Activated CD8-positive, alpha-beta T cell treated with anti-CD3 and anti-CD28 coated beads, Interleukin-2, amount 10 ng/mL, durations not matched to agents 7 days and 5 days (primary cell): ENCODE data around the gene PHRF1. TPM values are rescaled to one million over a fixed set of nuclear protein-coding genes. Genes with fewer than 3 reads are reported as not detected.

Experiments used
- ATAC-seq: fragments of 150-1000 bp; cut with Tn5 transposase; one replicate; pipeline ENCODE4 v1.10.0; 2021; ENCODE audit warnings: moderate library complexity
- CTCF ChIA-PET: fragments of 350-600 bp; sonication (Branson Sonifier 250); formaldehyde crosslinking; loops from one replicate; lab custom pipeline; 2021; ENCODE audit warnings: antibody characterized with exemption; lab: Charles Lee
- POLR2A ChIA-PET: fragments of 350-600 bp; sonication (Branson Sonifier 250); formaldehyde crosslinking; loops from one replicate; lab custom pipeline; 2021; ENCODE audit warnings: antibody characterized with exemption; lab: Charles Lee
- DNase-seq: peaks from one replicate; pipeline ENCODE4 v3.0.0-alpha.2; 2020
- H3K27ac Mint-ChIP-seq: one replicate; pipeline ENCODE4 v1.8.0; 2021; ENCODE audit warnings: mild to moderate bottlenecking, mixed read lengths
- H3K27me3 Mint-ChIP-seq: one replicate; pipeline ENCODE4 v1.8.0; 2021; ENCODE audit warnings: low read depth, mixed read lengths
- H3K36me3 Mint-ChIP-seq: one replicate; pipeline ENCODE4 v1.8.0; 2021; ENCODE audit warnings: low read depth, mixed read lengths
- H3K4me1 Mint-ChIP-seq: one replicate; pipeline ENCODE4 v1.8.0; 2021; ENCODE audit warnings: low read depth, mixed read lengths
- H3K4me3 Mint-ChIP-seq: one replicate; pipeline ENCODE4 v1.8.0; 2021; ENCODE audit warnings: mild to moderate bottlenecking, mixed read lengths
- H3K9me3 Mint-ChIP-seq: one replicate; pipeline ENCODE4 v1.8.0; 2022; ENCODE audit warnings: mixed read lengths; ENCODE audit not compliant: insufficient read depth
- total RNA-seq, 2 experiments: library from RNA; stranded (reverse); gene quantifications; one replicate each; pipeline ENCODE4 v1.2.3, GENCODE V29; 2021

Gene PHRF1
- total RNA-seq, 2 experiments from 2014 or later: 53.7 to 58.1 TPM

DNA sequence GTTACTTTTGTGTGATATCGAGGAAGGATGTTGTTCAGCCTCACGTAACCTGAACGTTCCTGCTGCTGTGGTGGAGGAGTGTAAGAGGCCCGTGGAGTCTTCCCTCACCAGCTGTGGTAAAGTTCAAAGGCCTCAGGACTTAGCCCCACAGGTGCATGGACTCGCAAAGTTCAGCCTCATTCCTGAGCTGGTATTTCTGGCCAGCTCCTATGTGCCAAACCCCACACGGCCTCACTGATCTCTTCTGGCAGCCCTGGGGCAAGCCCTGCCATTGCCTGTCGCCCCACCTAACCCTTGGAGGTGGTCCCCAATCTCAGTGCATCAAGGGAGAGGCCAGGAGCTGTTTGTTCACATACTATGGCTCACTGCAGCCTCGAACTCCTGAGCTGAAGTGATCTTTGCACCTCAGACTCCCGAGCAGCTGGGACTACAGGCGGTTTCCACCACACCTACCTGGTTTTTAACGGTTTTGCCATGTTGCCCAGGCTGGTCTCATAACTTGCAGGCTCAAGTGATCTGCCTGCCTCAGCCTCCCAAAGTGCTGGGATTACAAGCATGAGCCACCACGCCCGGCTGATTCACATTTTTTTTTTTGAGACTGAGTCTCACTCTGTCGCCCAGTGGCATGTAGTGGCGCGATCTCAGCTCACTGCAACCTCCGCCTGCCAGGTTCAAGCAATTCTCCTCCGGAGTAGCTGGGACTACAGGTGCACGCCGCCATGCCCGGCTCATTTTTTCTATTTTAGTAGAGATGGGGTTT lies 2.2 kb downstream of the PHRF1 start:
- H3K36me3 Mint-ChIP-seq: peaks cover 35% of the 10 kb centered on the region
- ATAC-seq: no peak

DNA sequence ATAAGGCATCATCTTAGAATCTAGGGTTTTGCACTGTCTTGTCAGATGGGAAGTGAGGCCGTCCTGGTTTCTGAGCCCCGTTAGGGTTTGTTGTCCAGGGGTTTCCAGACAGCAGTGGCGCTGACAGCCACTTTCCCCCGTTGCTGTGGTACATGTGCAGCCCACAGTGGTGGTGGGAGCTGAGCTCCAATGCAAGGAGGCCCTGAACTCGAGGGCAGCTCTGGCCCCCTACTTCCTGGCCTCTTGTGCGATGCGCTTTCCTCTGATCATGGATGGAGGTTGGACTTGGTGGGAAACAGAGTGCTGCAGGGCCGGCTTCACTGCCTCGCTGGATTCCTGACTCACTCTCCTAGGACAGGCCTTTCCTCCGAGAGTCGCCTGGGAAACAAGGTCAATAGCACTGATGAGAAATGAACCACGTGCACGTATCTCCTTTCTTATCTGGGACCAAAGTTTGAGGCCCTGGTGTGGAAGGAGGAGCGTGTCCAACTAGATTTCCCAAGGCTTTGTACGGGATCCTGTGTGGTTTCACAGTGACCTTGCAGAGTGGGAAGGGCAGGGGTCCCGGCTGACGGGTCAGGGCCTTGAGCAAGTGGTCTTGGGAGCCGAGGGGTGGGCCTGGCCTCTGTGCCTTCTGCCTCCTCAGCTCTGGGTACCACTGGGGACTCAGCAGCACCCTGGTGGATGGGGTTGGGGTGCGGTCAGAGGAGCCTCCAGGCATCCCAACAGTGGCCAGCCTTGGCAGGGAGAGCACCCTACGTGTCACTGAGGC lies 3.7 kb downstream of the PHRF1 start:
- ChIA-PET POLR2A (interaction anchor here (0.5 to 0.6 kb wide), 2 partner anchors 36 to 228 kb away, joined by 3 read pairs; partner anchors contain the start of gene IRF7), CTCF (interaction anchor here (1.4 kb wide), 1 partner anchor 14 kb away, joined by 3 read pairs; no protein-coding TSS in a partner anchor)
- peaks cover 45% of the 10 kb centered on the region for H3K4me1 Mint-ChIP-seq
- H3K36me3 Mint-ChIP-seq: peaks cover 40% of the 10 kb centered on the region
- ATAC-seq (no peak), DNase-seq (no peak)
- peaks cover 3% of the 10 kb centered on the region for H3K27me3 Mint-ChIP-seq
- H3K9me3 Mint-ChIP-seq: no peaks in the 10 kb centered on the region
- peak overlapping the region; percentile 75 for H3K27ac Mint-ChIP-seq
- H3K4me3 Mint-ChIP-seq: no peak overlapping the region

More for the DNA sequence above, 2.2 kb downstream of the PHRF1 start:
- ChIA-PET POLR2A (interaction anchor here (0.8 to 3.9 kb wide), 4 partner anchors 10 to 37 kb away, joined by 3 to 30 read pairs (median 3); partner anchors contain the start of gene IRF7), CTCF (interaction anchor here (0.6 to 1.6 kb wide), 6 partner anchors 9 to 230 kb away, joined by 3 to 5 read pairs (median 3); no protein-coding TSS in a partner anchor)
- H3K27ac Mint-ChIP-seq: peak overlapping the region; percentile 87
- H3K4me1 Mint-ChIP-seq: peaks cover 58% of the 10 kb centered on the region
- DNase-seq: no peak
- H3K27me3 Mint-ChIP-seq: peaks cover 12% of the 10 kb centered on the region
- H3K4me3 Mint-ChIP-seq: peak overlapping the region; percentile 88
- H3K9me3 Mint-ChIP-seq: no peaks in the 10 kb centered on the region

DNA sequence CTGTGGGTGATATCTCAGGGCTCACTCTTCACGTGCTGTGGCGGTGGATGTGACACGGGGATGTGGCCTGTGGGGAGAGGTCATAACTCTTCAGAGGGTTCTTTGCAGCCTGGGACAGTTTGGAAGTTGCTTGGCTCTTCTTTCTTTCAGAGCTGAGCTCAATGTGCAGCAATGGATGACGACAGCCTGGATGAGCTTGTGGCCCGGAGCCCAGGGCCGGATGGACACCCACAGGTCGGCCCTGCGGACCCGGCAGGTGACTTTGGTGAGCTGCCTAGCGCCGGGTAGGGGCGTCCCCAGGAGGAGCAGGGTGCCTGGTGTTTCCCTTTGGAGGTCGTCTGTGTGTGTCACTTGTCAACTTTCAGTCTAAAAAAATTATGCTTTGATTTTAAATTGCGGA lies 5.1 kb downstream of the PHRF1 start:
- H3K27me3 Mint-ChIP-seq: no peaks in the 10 kb centered on the region
- ChIA-PET POLR2A (interaction anchor here (0.9 kb wide), 1 partner anchor 202 kb away, joined by 3 read pairs; no protein-coding TSS in a partner anchor), CTCF (no interaction called here)
- ATAC-seq (no peak), DNase-seq (no peak)
- peaks cover 42% of the 10 kb centered on the region for H3K36me3 Mint-ChIP-seq
- H3K4me3 Mint-ChIP-seq: no peak overlapping the region
- no peaks in the 10 kb centered on the region for H3K9me3 Mint-ChIP-seq
- peak overlapping the region; percentile 62 for H3K27ac Mint-ChIP-seq
- peaks cover 47% of the 10 kb centered on the region for H3K4me1 Mint-ChIP-seq

DNA sequence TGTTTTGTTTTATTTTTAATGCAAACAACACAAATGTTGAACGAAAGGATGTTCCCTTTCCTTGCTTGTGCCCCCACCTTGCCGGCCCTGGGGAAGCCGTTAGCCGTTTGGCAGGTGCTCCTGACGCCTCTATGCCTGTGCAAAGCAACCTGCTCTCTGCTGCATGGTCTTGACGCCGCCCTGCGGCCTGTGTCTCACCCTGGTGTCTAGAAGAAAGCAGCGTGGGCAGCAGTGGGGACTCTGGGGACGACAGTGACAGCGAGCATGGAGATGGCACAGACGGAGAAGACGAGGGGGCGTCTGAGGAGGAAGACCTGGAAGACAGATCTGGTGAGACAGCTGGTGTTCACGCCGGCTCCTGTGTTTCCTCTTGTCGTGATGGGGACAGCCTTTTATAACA lies 5.5 kb downstream of the PHRF1 start:
- ChIA-PET CTCF (no interaction called here), POLR2A (interaction anchor here (0.9 kb wide), 1 partner anchor 202 kb away, joined by 3 read pairs; no protein-coding TSS in a partner anchor)
- peaks cover 45% of the 10 kb centered on the region for H3K36me3 Mint-ChIP-seq
- H3K9me3 Mint-ChIP-seq: no peaks in the 10 kb centered on the region
- DNase-seq (no peak), ATAC-seq (no peak)
- H3K27ac Mint-ChIP-seq: no peak overlapping the region
- peaks cover 51% of the 10 kb centered on the region for H3K4me1 Mint-ChIP-seq
- H3K4me3 Mint-ChIP-seq: no peak overlapping the region
- H3K27me3 Mint-ChIP-seq: no peaks in the 10 kb centered on the region

DNA sequence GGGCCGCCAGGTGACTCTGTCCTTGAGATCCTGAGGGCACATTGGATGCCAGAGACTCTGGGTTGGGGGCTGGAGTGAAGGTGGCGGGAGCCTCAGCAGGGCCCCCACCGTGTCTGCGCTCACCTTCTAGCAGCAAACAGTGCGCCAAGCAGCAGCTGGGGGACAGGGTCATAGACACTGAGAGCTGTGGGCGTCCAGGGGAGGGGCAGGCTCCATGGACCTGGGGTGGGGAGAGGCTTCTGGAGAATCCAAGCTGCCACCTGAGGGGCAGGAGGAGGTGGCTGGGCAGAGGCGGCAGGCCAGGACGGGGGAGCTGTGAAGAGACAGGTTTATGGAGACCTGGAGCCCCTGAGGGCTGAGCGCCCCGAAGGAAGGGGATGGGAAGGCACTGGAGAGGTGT lies 8.0 kb downstream of the PHRF1 start:
- ATAC-seq: no peak
- H3K9me3 Mint-ChIP-seq: no peaks in the 10 kb centered on the region
- ChIA-PET POLR2A (interaction anchor here (2.9 kb wide), 1 partner anchor 8 kb away, joined by 9 read pairs; the partner anchor contains the start of gene PHRF1), CTCF (interaction anchor here (1.0 kb wide), 1 partner anchor 65 kb away, joined by 3 read pairs; no protein-coding TSS in a partner anchor)
- H3K4me1 Mint-ChIP-seq: peaks cover 54% of the 10 kb centered on the region
- no peak overlapping the region for H3K4me3 Mint-ChIP-seq
- DNase-seq: no peak
- no peaks in the 10 kb centered on the region for H3K27me3 Mint-ChIP-seq
- H3K27ac Mint-ChIP-seq: no peak overlapping the region
- H3K36me3 Mint-ChIP-seq: peaks cover 53% of the 10 kb centered on the region

DNA sequence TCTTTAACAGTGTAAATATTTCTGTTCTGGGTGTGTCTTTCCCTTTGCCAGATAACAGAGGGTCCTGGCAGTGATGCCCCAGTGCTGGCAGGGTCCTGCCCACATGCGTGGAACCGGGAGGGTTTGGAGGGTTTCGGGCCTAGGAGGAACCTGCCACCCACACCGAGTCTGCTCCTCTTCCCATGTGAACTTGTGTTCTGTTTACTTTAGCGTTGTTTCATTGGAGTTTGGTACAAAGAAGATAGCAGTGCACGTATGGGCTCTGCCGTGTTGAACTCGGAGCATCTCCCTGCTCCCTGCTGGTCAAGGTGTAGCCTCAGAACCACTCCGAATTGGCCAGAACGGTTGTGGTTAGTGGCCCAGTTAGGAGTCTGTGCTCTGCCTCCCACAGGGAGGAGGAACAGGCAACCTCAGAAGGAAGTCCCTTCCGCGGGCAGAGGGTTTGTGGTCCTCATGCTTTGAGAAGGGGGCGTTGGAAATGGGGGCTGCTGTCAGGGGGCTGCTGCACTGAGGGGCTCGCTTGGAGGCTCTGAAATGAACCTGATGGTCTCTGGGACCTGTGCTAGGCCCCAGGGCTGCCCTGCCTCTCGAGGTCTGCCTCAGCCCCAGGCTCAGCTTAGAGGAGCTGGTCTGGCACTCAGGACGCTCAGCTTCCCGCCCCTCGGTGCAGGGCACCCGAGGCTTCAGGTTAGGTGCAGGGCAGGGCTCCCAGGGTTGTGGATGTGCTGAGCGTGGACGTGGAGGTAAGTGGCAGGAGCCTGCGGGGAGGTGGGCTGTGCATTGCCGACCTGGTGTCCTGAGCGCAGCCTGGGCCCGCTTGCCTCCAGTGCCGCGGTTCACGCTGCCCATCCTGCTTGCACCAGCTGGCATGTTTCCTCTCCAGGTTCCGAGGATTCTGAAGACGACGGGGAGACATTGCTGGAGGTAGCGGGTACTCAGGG lies 10.4 kb downstream of the PHRF1 start:
- Mint-ChIP-seq H3K4me3 (no peak overlapping the region), H3K27ac (peak overlapping the region; percentile 82), H3K36me3 (peaks cover 64% of the 10 kb centered on the region), H3K4me1 (peaks cover 37% of the 10 kb centered on the region), H3K9me3 (no peaks in the 10 kb centered on the region), H3K27me3 (no peaks in the 10 kb centered on the region)
- DNase-seq (no peak), ATAC-seq (no peak)
- ChIA-PET POLR2A (interaction anchor here (1.2 to 4.5 kb wide), 4 partner anchors 11 to 191 kb away, joined by 3 to 27 read pairs (median 8); partner anchors contain the start of genes GATD1, IRF7 and PHRF1), CTCF (interaction anchor here (1.2 to 2.6 kb wide), 3 partner anchors 19 to 140 kb away, joined by 3 to 22 read pairs (median 4); no protein-coding TSS in a partner anchor)

DNA sequence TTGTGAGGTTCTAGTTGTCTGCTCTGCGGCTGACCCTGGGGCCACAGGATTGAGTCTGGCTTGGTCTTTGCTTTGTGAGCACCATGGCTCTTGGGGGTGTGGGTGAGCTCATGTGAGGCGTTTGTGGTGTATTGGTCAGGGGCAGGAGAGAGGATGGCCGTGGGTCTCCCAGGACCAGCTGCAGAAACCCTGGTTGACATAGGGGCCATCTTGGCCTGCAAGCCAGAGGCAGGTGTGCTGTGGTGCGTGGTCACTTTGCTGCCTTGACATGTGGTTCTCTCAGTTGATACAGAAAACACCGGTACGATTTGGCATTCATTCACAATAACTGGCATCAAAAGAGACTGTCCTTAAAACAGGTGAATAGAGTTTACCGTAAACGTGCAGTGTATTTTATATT lies 11.3 kb downstream of the PHRF1 start:
- peaks cover 67% of the 10 kb centered on the region for H3K36me3 Mint-ChIP-seq
- H3K27ac Mint-ChIP-seq: peak overlapping the region; percentile 100
- H3K9me3 Mint-ChIP-seq: no peaks in the 10 kb centered on the region
- H3K4me1 Mint-ChIP-seq: peaks cover 34% of the 10 kb centered on the region
- H3K27me3 Mint-ChIP-seq: no peaks in the 10 kb centered on the region
- CTCF ChIA-PET: interaction anchor here (0.8 to 2.6 kb wide), 8 partner anchors 9 to 210 kb away, joined by 3 to 22 read pairs (median 4); partner anchors contain the start of gene PHRF1
- peak; percentile 56 for DNase-seq
- H3K4me3 Mint-ChIP-seq: peak overlapping the region; percentile 77
- peak; percentile 45 for ATAC-seq
- POLR2A ChIA-PET: interaction anchor here (0.6 to 4.5 kb wide), 5 partner anchors 10 to 28 kb away, joined by 3 to 30 read pairs (median 6); partner anchors contain the start of genes IRF7 and PHRF1

DNA sequence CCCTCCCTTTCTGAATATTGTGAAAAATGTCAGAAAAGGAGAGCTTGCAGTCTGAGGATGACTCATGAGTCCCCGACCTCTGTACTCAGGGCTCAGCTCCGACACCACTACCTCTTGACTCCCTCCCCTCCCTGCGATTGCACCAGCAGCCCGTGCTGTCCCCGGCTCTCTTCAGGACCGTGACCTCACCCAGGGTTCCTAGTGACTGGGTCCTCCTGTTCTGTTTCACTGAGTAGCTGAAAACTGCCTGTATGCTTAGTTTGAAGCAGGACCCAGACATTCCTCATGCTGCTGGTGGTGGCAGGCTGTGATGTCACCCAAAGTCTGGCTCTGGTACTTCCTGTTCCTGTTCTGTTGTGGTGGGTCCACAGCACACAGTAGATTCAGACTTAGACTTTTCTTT lies 11.7 kb downstream of the PHRF1 start:
- H3K27me3 Mint-ChIP-seq: no peaks in the 10 kb centered on the region
- H3K4me3 Mint-ChIP-seq: peak overlapping the region; percentile 77
- no peaks in the 10 kb centered on the region for H3K9me3 Mint-ChIP-seq
- DNase-seq: peak; percentile 86
- CTCF ChIA-PET: interaction anchor here (0.8 to 2.6 kb wide), 8 partner anchors 10 to 209 kb away, joined by 3 to 22 read pairs (median 4); partner anchors contain the start of gene PHRF1
- peak; percentile 96 for ATAC-seq
- H3K4me1 Mint-ChIP-seq: peaks cover 34% of the 10 kb centered on the region
- peak overlapping the region; percentile 100 for H3K27ac Mint-ChIP-seq
- H3K36me3 Mint-ChIP-seq: peaks cover 71% of the 10 kb centered on the region
- POLR2A ChIA-PET: interaction anchor here (0.6 to 4.5 kb wide), 5 partner anchors 11 to 28 kb away, joined by 3 to 30 read pairs (median 6); partner anchors contain the start of genes IRF7 and PHRF1

DNA sequence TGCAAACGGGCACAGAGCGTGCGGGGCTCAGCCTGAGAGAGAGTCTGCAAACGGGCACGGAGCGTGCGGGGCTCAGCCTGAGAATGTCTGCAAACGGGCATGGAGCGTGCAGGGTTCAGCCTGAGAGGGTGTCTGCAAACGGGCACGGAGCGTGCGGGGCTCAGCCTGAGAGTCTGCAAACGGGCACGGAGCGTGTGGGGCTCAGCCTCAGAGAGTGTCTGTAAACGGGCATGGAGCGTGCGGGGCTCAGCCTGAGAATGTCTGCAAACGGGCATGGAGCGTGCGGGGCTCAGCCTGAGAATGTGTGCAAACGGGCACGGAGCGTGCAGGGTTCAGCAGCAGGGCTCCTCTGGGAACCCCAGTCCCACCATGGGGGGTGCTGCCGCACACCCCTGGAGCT lies 13.5 kb downstream of the PHRF1 start:
- no peaks in the 10 kb centered on the region for H3K27me3 Mint-ChIP-seq
- peak overlapping the region; percentile 100 for H3K27ac Mint-ChIP-seq
- H3K9me3 Mint-ChIP-seq: no peaks in the 10 kb centered on the region
- H3K4me1 Mint-ChIP-seq: peaks cover 38% of the 10 kb centered on the region
- ChIA-PET CTCF (no interaction called here), POLR2A (interaction anchor here (0.8 to 4.5 kb wide), 3 partner anchors 21 to 71 kb away, joined by 3 to 27 read pairs (median 3); no protein-coding TSS in a partner anchor)
- peaks cover 77% of the 10 kb centered on the region for H3K36me3 Mint-ChIP-seq
- no peak for ATAC-seq
- no peak overlapping the region for H3K4me3 Mint-ChIP-seq
- no peak for DNase-seq

DNA sequence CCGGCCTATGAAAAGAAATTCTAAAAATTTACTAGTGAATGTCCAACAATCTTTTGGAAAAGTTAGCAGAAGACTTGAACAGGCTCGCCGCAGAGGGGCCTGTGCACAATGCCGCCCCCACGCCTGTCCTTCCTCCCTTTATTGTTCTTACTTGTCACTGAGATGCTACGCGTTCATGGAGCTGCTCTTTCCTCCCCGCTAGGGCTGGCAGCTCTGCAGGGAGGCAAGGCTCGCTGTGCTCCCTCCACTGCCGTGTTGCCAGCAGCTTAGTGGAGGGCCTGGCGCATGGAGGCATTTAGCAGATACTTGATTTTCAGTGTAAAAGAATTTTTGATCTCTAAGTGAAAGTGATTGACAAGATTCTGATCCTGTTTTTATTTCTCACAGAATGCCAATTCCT lies 14.7 kb downstream of the PHRF1 start:
- POLR2A ChIA-PET: no interaction called here
- ATAC-seq: no peak
- CTCF ChIA-PET: no interaction called here
- Mint-ChIP-seq H3K36me3 (peaks cover 83% of the 10 kb centered on the region), H3K27me3 (no peaks in the 10 kb centered on the region), H3K9me3 (no peaks in the 10 kb centered on the region), H3K4me1 (peaks cover 47% of the 10 kb centered on the region), H3K4me3 (no peak overlapping the region), H3K27ac (no peak overlapping the region)
- DNase-seq: no peak
